GM19438 (cell line): ENCODE results near the gene C1orf159.
A peak's percentile ranks its signal among the peaks of the same experiment; 100 is the strongest.
"Not testable (repeated sequence)": the region's sequence is repeated elsewhere in the genome, so short reads cannot be mapped to it uniquely, and the experiment has no call there.

Source experiments
- ATAC-seq: cut with Tn5 transposase; IDR thresholded peaks from one replicate; pipeline ENCODE4 v1.9.1; 2021; ENCODE audit warnings: low read depth; ENCODE audit not compliant: unreplicated experiment

Gene C1orf159

GRCh38 chr1:1115786-1116700 is at the start of gene C1orf159:
Gene C1orf159, minus strand, starts transcription at chr1:1116089. Its CDS starts 24,546 bp downstream, at chr1:1091543.
- peak; percentile 91 for ATAC-seq

- no peak for ATAC-seq
Observed at GRCh38 chr1:1165485-1165884, 49.6 kb upstream of the C1orf159 start.

- no peak for ATAC-seq
Observed at GRCh38 chr1:1164701-1165451, 49.0 kb upstream of the C1orf159 start.

- ATAC-seq: no peak
Observed at GRCh38 chr1:1164361-1164700, 48.4 kb upstream of the C1orf159 start.

- no peak for ATAC-seq
Observed at GRCh38 chr1:1163538-1164070, 47.7 kb upstream of the C1orf159 start.

GRCh38 chr1:1162597-1163537 is 47.0 kb upstream of the C1orf159 start:
- no peak for ATAC-seq

GRCh38 chr1:1161683-1162079 is 45.8 kb upstream of the C1orf159 start:
- ATAC-seq: no peak

- ATAC-seq: no peak
Observed at GRCh38 chr1:1161078-1161682, 45.3 kb upstream of the C1orf159 start.

GRCh38 chr1:1160281-1160930 is 44.5 kb upstream of the C1orf159 start:
- no peak for ATAC-seq

- peak; percentile 49 for ATAC-seq
Observed at GRCh38 chr1:1157914-1158710, 42.2 kb upstream of the C1orf159 start.

GRCh38 chr1:1157426-1157913 is 41.6 kb upstream of the C1orf159 start:
- peak; percentile 73 for ATAC-seq

GRCh38 chr1:1157033-1157365 is 41.1 kb upstream of the C1orf159 start:
- ATAC-seq: no peak

GRCh38 chr1:1156140-1157032 is 40.5 kb upstream of the C1orf159 start:
- ATAC-seq: no peak

- ATAC-seq: no peak
Observed at GRCh38 chr1:1155258-1155657, 39.4 kb upstream of the C1orf159 start.

GRCh38 chr1:1153874-1154273 is 38.0 kb upstream of the C1orf159 start:
- ATAC-seq: no peak

GRCh38 chr1:1153215-1153614 is 37.3 kb upstream of the C1orf159 start:
- ATAC-seq: not testable (repeated sequence)

- ATAC-seq: not testable (repeated sequence)
Observed at GRCh38 chr1:1152431-1152830, 36.5 kb upstream of the C1orf159 start.

GRCh38 chr1:1151306-1151705 is 35.4 kb upstream of the C1orf159 start:
- no peak for ATAC-seq
